GM23338 (cell line): ENCODE measurements around the gene EPSTI1. TPM values are rescaled to one million over a fixed set of nuclear protein-coding genes. Genes with fewer than 3 reads are reported as not detected.

Experiments used
- ATAC-seq: fragments of 200-7000 bp; cut with Tn5 transposase; 3 replicates; pipeline ENCODE4 v1.9.1; 2020
- DNase-seq: peaks from one replicate; pipeline ENCODE4 v3.0.0-alpha.2; 2015; ENCODE audit warnings: low spot score
- H2AFZ ChIP-seq: fragments of 200-600 bp; sonication (generic); 2 replicates; pipeline ENCODE4 v1.8.0; 2016; ENCODE audit warnings: antibody characterized with exemption, mild to moderate bottlenecking, moderate library complexity
- H3F3A ChIP-seq: fragments of 200-600 bp; sonication (generic); replicated peaks from 2 replicates; pipeline ENCODE4 v1.8.0; 2017; ENCODE audit warnings: antibody characterized with exemption, mixed run types, low read depth
- H3K27ac ChIP-seq: fragments of 200-600 bp; sonication (generic); 2 replicates; pipeline ENCODE4 v1.6.1; 2016; ENCODE audit warnings: low read depth
- H3K27me3 ChIP-seq: fragments of 200-600 bp; sonication (generic); 2 replicates; pipeline ENCODE4 v1.8.0; 2016; ENCODE audit warnings: mild to moderate bottlenecking, mixed run types, moderate library complexity; ENCODE audit not compliant: insufficient read depth
- H3K36me3 ChIP-seq: fragments of 200-600 bp; sonication (generic); 2 replicates; pipeline ENCODE4 v1.8.0; 2016; ENCODE audit warnings: mild to moderate bottlenecking; ENCODE audit not compliant: insufficient read depth
- H3K4me1 ChIP-seq: fragments of 200-600 bp; sonication (generic); 2 replicates; pipeline ENCODE4 v1.8.0; 2016; ENCODE audit warnings: mild to moderate bottlenecking, moderate library complexity; ENCODE audit not compliant: insufficient read depth
- H3K4me2 ChIP-seq: fragments of 200-600 bp; sonication (generic); 2 replicates; pipeline ENCODE4 v1.7.1; 2017; ENCODE audit warnings: mixed run types
- H3K4me3 ChIP-seq: fragments of 200-600 bp; sonication (generic); 2 replicates; pipeline ENCODE4 v1.6.1; 2016; ENCODE audit warnings: mixed run types
- H3K79me2 ChIP-seq: fragments of 200-600 bp; sonication (generic); replicated peaks from 2 replicates; pipeline ENCODE4 v1.8.0; 2017; ENCODE audit warnings: mild to moderate bottlenecking; ENCODE audit not compliant: insufficient read depth
- H3K9me2 ChIP-seq: fragments of 200-600 bp; sonication (generic); 2 replicates; pipeline ENCODE4 v1.8.0; 2017; ENCODE audit not compliant: insufficient read depth
- H4K20me1 ChIP-seq: fragments of 200-600 bp; sonication (generic); replicated peaks from 2 replicates; pipeline ENCODE4 v1.8.0; 2017; ENCODE audit warnings: mild to moderate bottlenecking; ENCODE audit not compliant: insufficient read depth
- H3K27ac Mint-ChIP-seq: 2 replicates; pipeline ENCODE4 v1.8.0; 2020; ENCODE audit warnings: inconsistent platforms, mild to moderate bottlenecking, moderate library complexity, mixed read lengths
- H3K27me3 Mint-ChIP-seq: 3 replicates; pipeline ENCODE4 v1.8.0; 2022; ENCODE audit warnings: low read depth, mild to moderate bottlenecking, moderate library complexity, mixed read lengths, inconsistent platforms; ENCODE audit not compliant: insufficient read depth, poor library complexity
- H3K36me3 Mint-ChIP-seq: 3 replicates; pipeline ENCODE4 v1.8.0; 2021; ENCODE audit warnings: low read depth, mild to moderate bottlenecking, inconsistent platforms, moderate library complexity, mixed read lengths
- H3K4me1 Mint-ChIP-seq: 3 replicates; pipeline ENCODE4 v1.8.0; 2020; ENCODE audit warnings: mild to moderate bottlenecking, inconsistent platforms, mixed read lengths
- H3K4me3 Mint-ChIP-seq: 3 replicates; pipeline ENCODE4 v1.8.0; 2021; ENCODE audit warnings: moderate library complexity, mild to moderate bottlenecking, inconsistent platforms, mixed read lengths
- H3K9me3 Mint-ChIP-seq: 3 replicates; pipeline ENCODE4 v1.8.0; 2020; ENCODE audit warnings: moderate library complexity, mild to moderate bottlenecking, inconsistent platforms, mixed read lengths
- EZH2phosphoT487 ChIP-seq: fragments of 200-600 bp; sonication (generic); IDR thresholded peaks from one replicate; pipeline ENCODE4 v1.8.1; 2018; ENCODE audit warnings: antibody characterized with exemption; ENCODE audit not compliant: unreplicated experiment
- JUNB ChIP-seq: IDR thresholded peaks from one replicate; pipeline ENCODE4 v1.6.1; 2016; ENCODE audit warnings: antibody characterized with exemption; ENCODE audit not compliant: unreplicated experiment
- POLR2AphosphoS5 ChIP-seq: IDR thresholded peaks from 2 replicates; pipeline ENCODE4 v1.6.1; 2016; ENCODE audit warnings: antibody characterized with exemption, low read depth
- STAT1 ChIP-seq: IDR thresholded peaks from one replicate; pipeline ENCODE4 v1.6.1; 2016; ENCODE audit warnings: antibody characterized with exemption; ENCODE audit not compliant: unreplicated experiment
- ZNF114 ChIP-seq: fragments of 250-450 bp; sonication (Bioruptor Pico); IDR thresholded peaks from 2 replicates; pipeline ENCODE4 v1.5.0; 2020; ENCODE audit warnings: mild to moderate bottlenecking, moderate library complexity
- ZNF331 ChIP-seq: fragments of 250-450 bp; sonication (Bioruptor Pico); IDR thresholded peaks from 2 replicates; pipeline ENCODE4 v1.5.0; 2020; ENCODE audit warnings: low read depth, mild to moderate bottlenecking, moderate library complexity
- polyA plus RNA-seq: library from polyadenylated mRNA; unstranded; fragments of >200 nt; fragmentation: Nextera tagmentation; extraction: Ambion mirVana; gene quantifications from 2 replicates; pipeline ENCODE4 v1.2.1, GENCODE V29; 2016
- total RNA-seq: library from RNA; depleted of rRNA; stranded (reverse); fragments of >200 nt; shearing (Covaris generic); gene quantifications from 2 replicates; pipeline ENCODE4 v1.2.3, GENCODE V29; 2014
- TF ChIP-seq, protein P1 (sequence below): fragments of 250-450 bp; sonication (Bioruptor Pico); IDR thresholded peaks from 2 replicates; pipeline ENCODE4 v1.5.0; 2020; ENCODE audit warnings: mild to moderate bottlenecking, moderate library complexity
- TF ChIP-seq, protein P2 (sequence below): IDR thresholded peaks from one replicate; pipeline ENCODE4 v1.6.1; 2018; ENCODE audit warnings: antibody characterized with exemption; ENCODE audit not compliant: unreplicated experiment
- TF ChIP-seq, protein P3 (sequence below): IDR thresholded peaks from 2 replicates; pipeline ENCODE4 v1.6.1; 2016; ENCODE audit warnings: antibody characterized with exemption
- TF ChIP-seq, protein P4 (sequence below), 2 experiments: fragments of 200-600 bp in 1 of 2; sonication (generic) in 1 of 2; conservative IDR thresholded peaks; 2 replicates each; pipeline versions ENCODE4 v1.5.1 to v1.6.1; 2016 to 2017; ENCODE audit warnings: antibody characterized with exemption in 2 of 2, low read depth in 2 of 2, mild to moderate bottlenecking in 2 of 2, moderate library complexity in 1 of 2

EPSTI1 gene
- total and polyA plus RNA-seq, 2 experiments from 2014 or later, result 0.10 to 0.68 TPM

DNA sequence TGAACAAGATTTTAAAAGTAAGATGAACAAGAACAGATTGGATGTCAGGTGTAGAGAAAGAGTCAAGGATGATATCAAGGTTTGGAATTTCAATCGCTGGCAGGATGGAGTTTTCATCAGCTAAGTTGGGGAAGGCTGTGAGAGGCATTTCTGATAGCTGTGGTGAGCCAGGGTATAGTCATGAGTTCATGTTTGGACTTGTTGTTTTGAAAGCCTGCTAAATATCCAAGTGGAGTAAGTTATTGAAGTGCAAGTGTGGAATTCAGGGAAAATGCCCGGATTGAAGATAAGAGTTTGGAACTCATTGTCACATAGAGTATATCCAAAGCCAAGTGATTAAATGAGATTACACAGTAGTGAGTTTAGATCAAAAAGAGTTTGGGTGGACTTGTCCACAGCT lies 11.0 kb upstream of the EPSTI1 start:
- Mint-ChIP-seq H3K4me3 (no peak overlapping the region), H3K27me3 (peaks cover 2% of the 10 kb centered on the region)
- H3K79me2 ChIP-seq, result no peaks in the 10 kb centered on the region

More for the DNA sequence above, 11.0 kb upstream of the EPSTI1 start:
- H4K20me1 ChIP-seq, result no peaks in the 10 kb centered on the region
- H3K36me3 ChIP-seq, result no peaks in the 10 kb centered on the region
- H3K4me1 Mint-ChIP-seq, result peaks cover 13% of the 10 kb centered on the region; the same call in 2 of the 3 replicates
- H3K4me1 ChIP-seq, result peaks cover 6% of the 10 kb centered on the region; the same call in 1 of the 2 replicates
- H3K4me3 ChIP-seq, result no peak overlapping the region
- DNase-seq, result no peak
- no peaks in the 10 kb centered on the region for H3K27me3 ChIP-seq
- TF ChIP-seq, protein P1, sequence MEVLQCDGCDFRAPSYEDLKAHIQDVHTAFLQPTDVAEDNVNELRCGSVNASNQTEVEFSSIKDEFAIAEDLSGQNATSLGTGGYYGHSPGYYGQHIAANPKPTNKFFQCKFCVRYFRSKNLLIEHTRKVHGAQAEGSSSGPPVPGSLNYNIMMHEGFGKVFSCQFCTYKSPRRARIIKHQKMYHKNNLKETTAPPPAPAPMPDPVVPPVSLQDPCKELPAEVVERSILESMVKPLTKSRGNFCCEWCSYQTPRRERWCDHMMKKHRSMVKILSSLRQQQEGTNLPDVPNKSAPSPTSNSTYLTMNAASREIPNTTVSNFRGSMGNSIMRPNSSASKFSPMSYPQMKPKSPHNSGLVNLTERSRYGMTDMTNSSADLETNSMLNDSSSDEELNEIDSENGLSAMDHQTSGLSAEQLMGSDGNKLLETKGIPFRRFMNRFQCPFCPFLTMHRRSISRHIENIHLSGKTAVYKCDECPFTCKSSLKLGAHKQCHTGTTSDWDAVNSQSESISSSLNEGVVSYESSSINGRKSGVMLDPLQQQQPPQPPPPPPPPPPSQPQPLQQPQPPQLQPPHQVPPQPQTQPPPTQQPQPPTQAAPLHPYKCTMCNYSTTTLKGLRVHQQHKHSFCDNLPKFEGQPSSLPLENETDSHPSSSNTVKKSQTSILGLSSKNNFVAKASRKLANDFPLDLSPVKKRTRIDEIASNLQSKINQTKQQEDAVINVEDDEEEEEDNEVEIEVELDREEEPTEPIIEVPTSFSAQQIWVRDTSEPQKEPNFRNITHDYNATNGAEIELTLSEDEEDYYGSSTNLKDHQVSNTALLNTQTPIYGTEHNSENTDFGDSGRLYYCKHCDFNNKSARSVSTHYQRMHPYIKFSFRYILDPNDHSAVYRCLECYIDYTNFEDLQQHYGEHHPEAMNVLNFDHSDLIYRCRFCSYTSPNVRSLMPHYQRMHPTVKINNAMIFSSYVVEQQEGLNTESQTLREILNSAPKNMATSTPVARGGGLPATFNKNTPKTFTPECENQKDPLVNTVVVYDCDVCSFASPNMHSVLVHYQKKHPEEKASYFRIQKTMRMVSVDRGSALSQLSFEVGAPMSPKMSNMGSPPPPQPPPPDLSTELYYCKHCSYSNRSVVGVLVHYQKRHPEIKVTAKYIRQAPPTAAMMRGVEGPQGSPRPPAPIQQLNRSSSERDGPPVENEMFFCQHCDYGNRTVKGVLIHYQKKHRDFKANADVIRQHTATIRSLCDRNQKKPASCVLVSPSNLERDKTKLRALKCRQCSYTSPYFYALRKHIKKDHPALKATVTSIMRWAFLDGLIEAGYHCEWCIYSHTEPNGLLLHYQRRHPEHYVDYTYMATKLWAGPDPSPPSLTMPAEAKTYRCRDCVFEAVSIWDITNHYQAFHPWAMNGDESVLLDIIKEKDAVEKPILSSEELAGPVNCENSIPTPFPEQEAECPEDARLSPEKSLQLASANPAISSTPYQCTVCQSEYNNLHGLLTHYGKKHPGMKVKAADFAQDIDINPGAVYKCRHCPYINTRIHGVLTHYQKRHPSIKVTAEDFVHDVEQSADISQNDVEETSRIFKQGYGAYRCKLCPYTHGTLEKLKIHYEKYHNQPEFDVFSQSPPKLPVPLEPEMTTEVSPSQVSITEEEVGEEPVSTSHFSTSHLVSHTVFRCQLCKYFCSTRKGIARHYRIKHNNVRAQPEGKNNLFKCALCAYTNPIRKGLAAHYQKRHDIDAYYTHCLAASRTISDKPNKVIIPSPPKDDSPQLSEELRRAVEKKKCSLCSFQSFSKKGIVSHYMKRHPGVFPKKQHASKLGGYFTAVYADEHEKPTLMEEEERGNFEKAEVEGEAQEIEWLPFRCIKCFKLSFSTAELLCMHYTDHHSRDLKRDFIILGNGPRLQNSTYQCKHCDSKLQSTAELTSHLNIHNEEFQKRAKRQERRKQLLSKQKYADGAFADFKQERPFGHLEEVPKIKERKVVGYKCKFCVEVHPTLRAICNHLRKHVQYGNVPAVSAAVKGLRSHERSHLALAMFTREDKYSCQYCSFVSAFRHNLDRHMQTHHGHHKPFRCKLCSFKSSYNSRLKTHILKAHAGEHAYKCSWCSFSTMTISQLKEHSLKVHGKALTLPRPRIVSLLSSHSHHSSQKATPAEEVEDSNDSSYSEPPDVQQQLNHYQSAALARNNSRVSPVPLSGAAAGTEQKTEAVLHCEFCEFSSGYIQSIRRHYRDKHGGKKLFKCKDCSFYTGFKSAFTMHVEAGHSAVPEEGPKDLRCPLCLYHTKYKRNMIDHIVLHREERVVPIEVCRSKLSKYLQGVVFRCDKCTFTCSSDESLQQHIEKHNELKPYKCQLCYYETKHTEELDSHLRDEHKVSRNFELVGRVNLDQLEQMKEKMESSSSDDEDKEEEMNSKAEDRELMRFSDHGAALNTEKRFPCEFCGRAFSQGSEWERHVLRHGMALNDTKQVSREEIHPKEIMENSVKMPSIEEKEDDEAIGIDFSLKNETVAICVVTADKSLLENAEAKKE (CRISPR knock-in tag), result no peak
- TF ChIP-seq ZNF331 (CRISPR knock-in tag) (no peak), STAT1 (no peak), JUNB (no peak), EZH2phosphoT487 (no peak), ZNF114 (CRISPR knock-in tag) (no peak), POLR2AphosphoS5 (no peak)
- TF ChIP-seq, protein P2, sequence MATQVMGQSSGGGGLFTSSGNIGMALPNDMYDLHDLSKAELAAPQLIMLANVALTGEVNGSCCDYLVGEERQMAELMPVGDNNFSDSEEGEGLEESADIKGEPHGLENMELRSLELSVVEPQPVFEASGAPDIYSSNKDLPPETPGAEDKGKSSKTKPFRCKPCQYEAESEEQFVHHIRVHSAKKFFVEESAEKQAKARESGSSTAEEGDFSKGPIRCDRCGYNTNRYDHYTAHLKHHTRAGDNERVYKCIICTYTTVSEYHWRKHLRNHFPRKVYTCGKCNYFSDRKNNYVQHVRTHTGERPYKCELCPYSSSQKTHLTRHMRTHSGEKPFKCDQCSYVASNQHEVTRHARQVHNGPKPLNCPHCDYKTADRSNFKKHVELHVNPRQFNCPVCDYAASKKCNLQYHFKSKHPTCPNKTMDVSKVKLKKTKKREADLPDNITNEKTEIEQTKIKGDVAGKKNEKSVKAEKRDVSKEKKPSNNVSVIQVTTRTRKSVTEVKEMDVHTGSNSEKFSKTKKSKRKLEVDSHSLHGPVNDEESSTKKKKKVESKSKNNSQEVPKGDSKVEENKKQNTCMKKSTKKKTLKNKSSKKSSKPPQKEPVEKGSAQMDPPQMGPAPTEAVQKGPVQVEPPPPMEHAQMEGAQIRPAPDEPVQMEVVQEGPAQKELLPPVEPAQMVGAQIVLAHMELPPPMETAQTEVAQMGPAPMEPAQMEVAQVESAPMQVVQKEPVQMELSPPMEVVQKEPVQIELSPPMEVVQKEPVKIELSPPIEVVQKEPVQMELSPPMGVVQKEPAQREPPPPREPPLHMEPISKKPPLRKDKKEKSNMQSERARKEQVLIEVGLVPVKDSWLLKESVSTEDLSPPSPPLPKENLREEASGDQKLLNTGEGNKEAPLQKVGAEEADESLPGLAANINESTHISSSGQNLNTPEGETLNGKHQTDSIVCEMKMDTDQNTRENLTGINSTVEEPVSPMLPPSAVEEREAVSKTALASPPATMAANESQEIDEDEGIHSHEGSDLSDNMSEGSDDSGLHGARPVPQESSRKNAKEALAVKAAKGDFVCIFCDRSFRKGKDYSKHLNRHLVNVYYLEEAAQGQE, result no peak
- TF ChIP-seq, protein P3, sequence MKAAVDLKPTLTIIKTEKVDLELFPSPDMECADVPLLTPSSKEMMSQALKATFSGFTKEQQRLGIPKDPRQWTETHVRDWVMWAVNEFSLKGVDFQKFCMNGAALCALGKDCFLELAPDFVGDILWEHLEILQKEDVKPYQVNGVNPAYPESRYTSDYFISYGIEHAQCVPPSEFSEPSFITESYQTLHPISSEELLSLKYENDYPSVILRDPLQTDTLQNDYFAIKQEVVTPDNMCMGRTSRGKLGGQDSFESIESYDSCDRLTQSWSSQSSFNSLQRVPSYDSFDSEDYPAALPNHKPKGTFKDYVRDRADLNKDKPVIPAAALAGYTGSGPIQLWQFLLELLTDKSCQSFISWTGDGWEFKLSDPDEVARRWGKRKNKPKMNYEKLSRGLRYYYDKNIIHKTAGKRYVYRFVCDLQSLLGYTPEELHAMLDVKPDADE, result no peak
- TF ChIP-seq, protein P4, sequence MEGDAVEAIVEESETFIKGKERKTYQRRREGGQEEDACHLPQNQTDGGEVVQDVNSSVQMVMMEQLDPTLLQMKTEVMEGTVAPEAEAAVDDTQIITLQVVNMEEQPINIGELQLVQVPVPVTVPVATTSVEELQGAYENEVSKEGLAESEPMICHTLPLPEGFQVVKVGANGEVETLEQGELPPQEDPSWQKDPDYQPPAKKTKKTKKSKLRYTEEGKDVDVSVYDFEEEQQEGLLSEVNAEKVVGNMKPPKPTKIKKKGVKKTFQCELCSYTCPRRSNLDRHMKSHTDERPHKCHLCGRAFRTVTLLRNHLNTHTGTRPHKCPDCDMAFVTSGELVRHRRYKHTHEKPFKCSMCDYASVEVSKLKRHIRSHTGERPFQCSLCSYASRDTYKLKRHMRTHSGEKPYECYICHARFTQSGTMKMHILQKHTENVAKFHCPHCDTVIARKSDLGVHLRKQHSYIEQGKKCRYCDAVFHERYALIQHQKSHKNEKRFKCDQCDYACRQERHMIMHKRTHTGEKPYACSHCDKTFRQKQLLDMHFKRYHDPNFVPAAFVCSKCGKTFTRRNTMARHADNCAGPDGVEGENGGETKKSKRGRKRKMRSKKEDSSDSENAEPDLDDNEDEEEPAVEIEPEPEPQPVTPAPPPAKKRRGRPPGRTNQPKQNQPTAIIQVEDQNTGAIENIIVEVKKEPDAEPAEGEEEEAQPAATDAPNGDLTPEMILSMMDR (conservative IDR thresholded peaks at IDR 0.05; ENCODE audit: low read depth in 2 of 2), result no peak
- H3K4me2 ChIP-seq, result no peak overlapping the region
- H3K9me2 ChIP-seq, result peaks cover 5% of the 10 kb centered on the region; the same call in 1 of the 2 replicates
- no peaks in the 10 kb centered on the region for H3F3A ChIP-seq
- ATAC-seq, result no peak
- no peak overlapping the region for H3K27ac Mint-ChIP-seq
- H3K9me3 Mint-ChIP-seq, result no peaks in the 10 kb centered on the region; the same call in 2 of the 3 replicates
- H2AFZ ChIP-seq, result no peak overlapping the region
- no peaks in the 10 kb centered on the region for H3K36me3 Mint-ChIP-seq
- H3K27ac ChIP-seq, result no peak overlapping the region
